ENCODE results near the gene LMTK2. TPM values are rescaled to one million over a fixed set of nuclear protein-coding genes. Genes with fewer than 3 reads are reported as not detected.

Gene LMTK2
- total RNA-seq, 1 donor from 2014 or later = 8.4 TPM

- H3K36me3 ChIP-seq (ENCODE audit: control insufficient read depth in 3 of 3, insufficient read depth in 3 of 3, low read length in 3 of 3) = no peaks in the 10 kb centered on the region
- H3K9me3 ChIP-seq (ENCODE audit: control insufficient read depth in 3 of 3, low read length in 3 of 3) = no peaks in the 10 kb centered on the region
- no peak overlapping the region for H3K9ac ChIP-seq (ENCODE audit: low read depth in 1 of 3, low read length in 3 of 3)
- H3K27ac ChIP-seq (ENCODE audit: low read depth, low read length) = no peak overlapping the region
- H3K27me3 ChIP-seq (ENCODE audit: control insufficient read depth in 3 of 3, insufficient read depth in 3 of 3, low read length in 3 of 3) = peaks cover 0 to 2% (median 0%) of the 10 kb centered on the region in 3 donors
- H3K4me3 ChIP-seq (ENCODE audit: low read length in 3 of 3) = no peak overlapping the region
- no peaks in the 10 kb centered on the region for H3K4me1 ChIP-seq (ENCODE audit: control insufficient read depth in 3 of 3, insufficient read depth in 3 of 3, low read length in 3 of 3)
These were observed 26.6 kb upstream of the LMTK2 start for GRCh38 chr7:98079891-98080648.

- no peak overlapping the region for H3K9ac ChIP-seq (ENCODE audit: low read depth in 1 of 3, low read length in 3 of 3)
- H3K4me1 ChIP-seq (ENCODE audit: control insufficient read depth in 3 of 3, insufficient read depth in 3 of 3, low read length in 3 of 3) = no peaks in the 10 kb centered on the region
- peaks cover 0 to 4% (median 2%) of the 10 kb centered on the region in 3 donors for H3K27me3 ChIP-seq (ENCODE audit: control insufficient read depth in 3 of 3, insufficient read depth in 3 of 3, low read length in 3 of 3)
- H3K27ac ChIP-seq (ENCODE audit: low read depth, low read length) = no peak overlapping the region
- no peak overlapping the region for H3K4me3 ChIP-seq (ENCODE audit: low read length in 3 of 3)
- H3K36me3 ChIP-seq (ENCODE audit: control insufficient read depth in 3 of 3, insufficient read depth in 3 of 3, low read length in 3 of 3) = no peaks in the 10 kb centered on the region
- no peaks in the 10 kb centered on the region for H3K9me3 ChIP-seq (ENCODE audit: control insufficient read depth in 3 of 3, low read length in 3 of 3)
These were observed 25.3 kb upstream of the LMTK2 start for GRCh38 chr7:98081319-98081718.

DNA sequence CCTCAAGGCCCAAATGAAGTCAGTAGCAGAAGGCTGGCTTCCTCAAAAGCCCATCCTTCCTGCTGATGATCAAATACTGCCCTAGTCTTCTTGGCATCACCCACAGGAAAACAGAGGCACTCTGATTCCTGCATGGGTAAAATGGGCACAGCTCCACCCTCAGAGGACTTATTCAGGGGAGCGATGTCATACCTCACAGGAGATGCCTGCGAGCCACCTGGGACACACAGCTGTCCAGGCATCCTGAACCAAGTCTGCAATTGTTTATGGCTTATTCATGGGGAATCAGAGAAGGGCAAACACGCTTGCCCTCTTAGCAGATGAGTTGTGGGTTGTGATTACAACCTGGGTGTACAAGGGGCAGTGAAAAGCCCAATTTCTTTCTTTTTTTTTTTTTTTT, 22.0 kb upstream of the LMTK2 start:
- Histone ChIP-seq H3K4me3 (ENCODE audit: low read length in 3 of 3) (no peak overlapping the region), H3K4me1 (ENCODE audit: control insufficient read depth in 3 of 3, insufficient read depth in 3 of 3, low read length in 3 of 3) (no peaks in the 10 kb centered on the region), H3K9me3 (ENCODE audit: control insufficient read depth in 3 of 3, low read length in 3 of 3) (no peaks in the 10 kb centered on the region), H3K9ac (ENCODE audit: low read depth in 1 of 3, low read length in 3 of 3) (no peak overlapping the region), H3K36me3 (ENCODE audit: control insufficient read depth in 3 of 3, insufficient read depth in 3 of 3, low read length in 3 of 3) (no peaks in the 10 kb centered on the region), H3K27ac (ENCODE audit: low read depth, low read length) (no peak overlapping the region), H3K27me3 (ENCODE audit: control insufficient read depth in 3 of 3, insufficient read depth in 3 of 3, low read length in 3 of 3) (peaks cover 0 to 6% (median 4%) of the 10 kb centered on the region in 3 donors)

DNA sequence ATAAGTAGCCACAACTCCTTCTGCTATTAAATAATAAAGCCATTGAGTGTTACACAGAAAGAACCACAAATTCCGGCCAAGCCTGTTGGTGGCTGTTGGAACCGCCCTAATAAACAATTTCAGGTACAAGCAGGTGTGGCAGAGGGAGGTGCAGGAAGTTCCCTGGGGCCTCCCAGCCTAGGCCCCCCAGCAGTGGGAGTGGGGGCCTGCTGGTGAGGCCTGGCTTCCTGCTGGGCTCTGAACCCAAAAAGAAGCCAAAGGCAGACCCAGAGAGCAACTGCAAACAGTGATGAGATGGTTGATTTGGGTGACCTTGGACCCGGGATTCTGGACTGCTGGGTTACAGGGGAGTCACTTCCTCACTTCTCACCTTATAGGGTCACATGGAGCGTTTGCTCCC, 21.0 kb upstream of the LMTK2 start:
- Histone ChIP-seq H3K27ac (ENCODE audit: low read depth, low read length) (no peak overlapping the region), H3K36me3 (ENCODE audit: control insufficient read depth in 3 of 3, insufficient read depth in 3 of 3, low read length in 3 of 3) (no peaks in the 10 kb centered on the region), H3K4me3 (ENCODE audit: low read length in 3 of 3) (no peak overlapping the region), H3K4me1 (ENCODE audit: control insufficient read depth in 3 of 3, insufficient read depth in 3 of 3, low read length in 3 of 3) (no peaks in the 10 kb centered on the region), H3K9ac (ENCODE audit: low read depth in 1 of 3, low read length in 3 of 3) (no peak overlapping the region), H3K9me3 (ENCODE audit: control insufficient read depth in 3 of 3, low read length in 3 of 3) (no peaks in the 10 kb centered on the region), H3K27me3 (ENCODE audit: control insufficient read depth in 3 of 3, insufficient read depth in 3 of 3, low read length in 3 of 3) (peaks cover 0 to 6% (median 4%) of the 10 kb centered on the region in 3 donors)

DNA sequence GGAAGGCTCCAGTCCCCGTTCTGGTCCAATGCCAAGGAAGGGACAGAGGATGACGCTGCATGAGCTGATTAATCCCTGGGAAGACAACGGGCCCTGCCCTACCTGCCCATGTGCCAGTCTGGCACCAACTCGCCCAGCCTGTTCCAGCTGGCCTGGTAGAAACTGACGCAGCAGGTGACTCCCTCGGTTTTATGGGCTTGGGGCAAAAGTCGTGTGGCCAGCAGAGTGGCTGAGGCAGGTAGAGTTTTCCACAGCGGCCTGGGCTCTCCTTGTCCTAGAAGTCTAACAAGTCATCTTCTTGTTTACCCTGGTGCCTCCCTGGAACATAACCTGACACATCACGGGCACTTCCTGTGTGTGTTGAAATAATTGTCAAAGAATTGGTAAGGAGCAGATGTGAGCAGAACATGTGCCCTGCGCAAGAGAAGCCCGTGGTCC, 20.4 kb upstream of the LMTK2 start:
- no peak overlapping the region for H3K27ac ChIP-seq (ENCODE audit: low read depth, low read length)
- H3K4me3 ChIP-seq (ENCODE audit: low read length in 3 of 3) = no peak overlapping the region
- H3K9me3 ChIP-seq (ENCODE audit: control insufficient read depth in 3 of 3, low read length in 3 of 3) = no peaks in the 10 kb centered on the region
- H3K4me1 ChIP-seq (ENCODE audit: control insufficient read depth in 3 of 3, insufficient read depth in 3 of 3, low read length in 3 of 3) = no peaks in the 10 kb centered on the region
- no peak overlapping the region for H3K9ac ChIP-seq (ENCODE audit: low read depth in 1 of 3, low read length in 3 of 3)
- peaks cover 0 to 6% (median 4%) of the 10 kb centered on the region in 3 donors for H3K27me3 ChIP-seq (ENCODE audit: control insufficient read depth in 3 of 3, insufficient read depth in 3 of 3, low read length in 3 of 3)
- no peaks in the 10 kb centered on the region for H3K36me3 ChIP-seq (ENCODE audit: control insufficient read depth in 3 of 3, insufficient read depth in 3 of 3, low read length in 3 of 3)

- Histone ChIP-seq H3K27me3 (ENCODE audit: control insufficient read depth in 3 of 3, insufficient read depth in 3 of 3, low read length in 3 of 3) (peaks cover 0 to 6% (median 4%) of the 10 kb centered on the region in 3 donors), H3K4me1 (ENCODE audit: control insufficient read depth in 3 of 3, insufficient read depth in 3 of 3, low read length in 3 of 3) (no peaks in the 10 kb centered on the region), H3K4me3 (ENCODE audit: low read length in 3 of 3) (no peak overlapping the region), H3K27ac (ENCODE audit: low read depth, low read length) (no peak overlapping the region), H3K9me3 (ENCODE audit: control insufficient read depth in 3 of 3, low read length in 3 of 3) (no peaks in the 10 kb centered on the region), H3K9ac (ENCODE audit: low read depth in 1 of 3, low read length in 3 of 3) (no peak overlapping the region), H3K36me3 (ENCODE audit: control insufficient read depth in 3 of 3, insufficient read depth in 3 of 3, low read length in 3 of 3) (no peaks in the 10 kb centered on the region)
These were observed 18.6 kb upstream of the LMTK2 start for GRCh38 chr7:98088109-98088508.

GRCh38 chr7:98090116-98090515, 16.5 kb upstream of the LMTK2 start:
- Histone ChIP-seq H3K27me3 (ENCODE audit: control insufficient read depth in 3 of 3, insufficient read depth in 3 of 3, low read length in 3 of 3) (peaks cover 0 to 6% (median 4%) of the 10 kb centered on the region in 3 donors), H3K36me3 (ENCODE audit: control insufficient read depth in 3 of 3, insufficient read depth in 3 of 3, low read length in 3 of 3) (no peaks in the 10 kb centered on the region), H3K4me1 (ENCODE audit: control insufficient read depth in 3 of 3, insufficient read depth in 3 of 3, low read length in 3 of 3) (no peaks in the 10 kb centered on the region), H3K4me3 (ENCODE audit: low read length in 3 of 3) (no peak overlapping the region), H3K9me3 (ENCODE audit: control insufficient read depth in 3 of 3, low read length in 3 of 3) (no peaks in the 10 kb centered on the region), H3K9ac (ENCODE audit: low read depth in 1 of 3, low read length in 3 of 3) (no peak overlapping the region), H3K27ac (ENCODE audit: low read depth, low read length) (no peak overlapping the region)

DNA sequence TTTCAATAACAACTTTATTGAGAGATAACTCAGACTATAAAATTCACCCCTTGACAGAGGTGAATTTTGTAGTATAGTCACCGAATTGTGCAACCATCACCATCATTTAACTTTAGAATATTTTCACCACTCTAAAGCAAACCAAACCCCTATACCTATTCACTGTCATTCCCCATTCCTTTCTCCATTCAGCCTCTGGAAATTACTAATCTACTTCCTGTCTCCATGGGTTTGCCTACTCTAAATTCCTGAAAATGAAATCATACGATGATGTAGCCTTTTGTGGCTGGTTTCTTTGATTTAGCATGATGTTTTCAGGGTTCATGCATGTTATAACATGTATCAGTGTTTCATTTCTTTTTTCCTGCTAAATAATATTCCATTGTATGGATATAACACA, 15.6 kb upstream of the LMTK2 start:
- Histone ChIP-seq H3K27ac (ENCODE audit: low read depth, low read length) (no peak overlapping the region), H3K9me3 (ENCODE audit: control insufficient read depth in 3 of 3, low read length in 3 of 3) (no peaks in the 10 kb centered on the region), H3K4me1 (ENCODE audit: control insufficient read depth in 3 of 3, insufficient read depth in 3 of 3, low read length in 3 of 3) (no peaks in the 10 kb centered on the region), H3K27me3 (ENCODE audit: control insufficient read depth in 3 of 3, insufficient read depth in 3 of 3, low read length in 3 of 3) (peaks cover 0 to 5% (median 4%) of the 10 kb centered on the region in 3 donors), H3K4me3 (ENCODE audit: low read length in 3 of 3) (no peak overlapping the region), H3K36me3 (ENCODE audit: control insufficient read depth in 3 of 3, insufficient read depth in 3 of 3, low read length in 3 of 3) (no peaks in the 10 kb centered on the region), H3K9ac (ENCODE audit: low read depth in 1 of 3, low read length in 3 of 3) (no peak overlapping the region)

GRCh38 chr7:98091523-98091922, 15.1 kb upstream of the LMTK2 start:
- Histone ChIP-seq H3K27ac (ENCODE audit: low read depth, low read length) (no peak overlapping the region), H3K4me3 (ENCODE audit: low read length in 3 of 3) (no peak overlapping the region), H3K36me3 (ENCODE audit: control insufficient read depth in 3 of 3, insufficient read depth in 3 of 3, low read length in 3 of 3) (no peaks in the 10 kb centered on the region), H3K9me3 (ENCODE audit: control insufficient read depth in 3 of 3, low read length in 3 of 3) (peaks cover 0 to 2% (median 0%) of the 10 kb centered on the region in 3 donors), H3K9ac (ENCODE audit: low read depth in 1 of 3, low read length in 3 of 3) (no peak overlapping the region), H3K4me1 (ENCODE audit: control insufficient read depth in 3 of 3, insufficient read depth in 3 of 3, low read length in 3 of 3) (no peaks in the 10 kb centered on the region), H3K27me3 (ENCODE audit: control insufficient read depth in 3 of 3, insufficient read depth in 3 of 3, low read length in 3 of 3) (peaks cover 0 to 4% (median 2%) of the 10 kb centered on the region in 3 donors)

DNA sequence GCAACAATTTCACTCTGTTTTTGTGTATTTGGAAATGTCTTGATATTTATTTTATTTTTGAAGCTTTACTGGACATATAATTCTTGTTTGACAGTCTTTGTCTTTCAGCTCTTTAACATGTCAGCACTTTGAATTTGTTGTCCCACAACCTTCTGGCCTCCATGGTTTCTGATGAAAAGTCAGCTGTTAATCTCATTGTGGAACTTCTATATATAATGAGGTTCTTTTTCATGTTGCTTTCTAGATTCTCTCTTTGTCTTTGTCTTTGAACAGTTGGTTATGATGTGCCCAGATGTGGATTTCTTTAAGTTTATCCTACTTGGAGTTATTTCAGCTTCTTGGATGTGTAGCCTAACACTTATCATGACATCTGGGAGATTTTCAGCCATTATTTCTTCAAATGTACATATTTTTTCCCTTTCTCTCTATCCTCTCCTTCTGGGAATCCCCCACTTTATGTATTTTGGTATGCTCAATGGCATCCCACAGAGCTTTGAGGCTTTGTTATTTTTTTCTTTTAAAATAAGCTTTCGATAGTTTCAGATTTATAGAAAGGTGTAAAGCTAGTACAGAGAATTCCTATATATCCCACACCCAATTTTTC, 9.5 kb upstream of the LMTK2 start:
- Histone ChIP-seq H3K27ac (ENCODE audit: low read depth, low read length) (no peak overlapping the region), H3K9me3 (ENCODE audit: control insufficient read depth in 3 of 3, low read length in 3 of 3) (peaks cover 3 to 5% (median 4%) of the 10 kb centered on the region in 3 donors), H3K9ac (ENCODE audit: low read depth in 1 of 3, low read length in 3 of 3) (no peak overlapping the region), H3K36me3 (ENCODE audit: control insufficient read depth in 3 of 3, insufficient read depth in 3 of 3, low read length in 3 of 3) (no peaks in the 10 kb centered on the region), H3K4me1 (ENCODE audit: control insufficient read depth in 3 of 3, insufficient read depth in 3 of 3, low read length in 3 of 3) (no peaks in the 10 kb centered on the region), H3K4me3 (ENCODE audit: low read length in 3 of 3) (no peak overlapping the region), H3K27me3 (ENCODE audit: control insufficient read depth in 3 of 3, insufficient read depth in 3 of 3, low read length in 3 of 3) (no peaks in the 10 kb centered on the region)
